ENCODE results near the gene ZNF48. TPM values are rescaled to one million over a fixed set of nuclear protein-coding genes. Genes with fewer than 3 reads are reported as not detected.

Gene ZNF48
- total RNA-seq, 2 experiments from 2014 or later: 14.2 to 14.5 TPM

DNA sequence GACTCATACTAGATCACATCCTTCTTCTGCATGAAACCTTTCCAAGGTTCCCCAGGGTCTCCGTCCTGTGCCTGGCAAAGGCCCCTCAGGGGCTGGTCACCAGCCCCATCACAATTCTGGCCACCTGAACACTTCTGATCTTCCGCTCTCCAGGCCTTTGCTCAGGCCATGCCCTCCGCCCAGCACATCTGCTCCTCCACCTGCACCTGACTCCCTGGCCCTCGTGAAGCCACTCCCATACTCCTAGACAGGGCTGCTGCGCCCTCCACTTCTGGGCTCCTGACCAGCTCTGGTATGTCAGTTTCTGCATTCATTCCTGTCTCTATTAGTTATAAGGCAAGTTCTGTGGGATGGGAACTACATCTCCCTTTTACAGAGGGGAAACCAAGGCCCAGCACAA, 22.5 kb upstream of the ZNF48 start:
- ChIA-PET POLR2A (no interaction called here), CTCF (interaction anchor here (2.4 kb wide), 1 partner anchor 45 kb away, joined by 10 read pairs; no protein-coding TSS in a partner anchor)
- H3K27ac Mint-ChIP-seq: no peak overlapping the region
- no peaks in the 10 kb centered on the region for H3K27me3 Mint-ChIP-seq
- H3K9me3 Mint-ChIP-seq: no peaks in the 10 kb centered on the region
- no peak overlapping the region for H3K4me3 Mint-ChIP-seq
- peaks cover 32% of the 10 kb centered on the region for H3K4me1 Mint-ChIP-seq
- no peak for DNase-seq
- H3K36me3 Mint-ChIP-seq (ENCODE audit: low read depth): peaks cover 15% of the 10 kb centered on the region

DNA sequence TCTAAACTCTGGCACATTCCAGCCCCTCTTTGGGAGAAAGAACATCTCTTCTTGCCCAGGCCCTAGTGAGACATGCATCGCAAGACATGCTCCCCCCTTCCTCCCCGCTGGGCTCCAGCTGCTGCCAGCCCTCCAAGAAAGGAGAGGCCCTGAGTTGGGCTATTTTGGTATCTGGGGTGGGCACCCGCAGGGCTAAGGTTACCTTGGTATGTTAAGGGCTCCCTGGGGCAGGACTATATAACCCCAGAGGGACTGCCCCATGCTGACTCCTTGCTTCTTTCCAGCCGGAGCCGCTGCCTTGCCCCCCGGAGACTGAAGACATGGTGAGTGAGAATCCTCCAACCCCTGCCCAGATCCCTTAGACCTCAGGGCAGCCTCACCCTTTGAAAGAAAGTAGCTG, 20.7 kb upstream of the ZNF48 start, which contains the start of gene MYL11:
MYL11 (plus strand) TSS at position 265 of the 400 bp plus-strand sequence; CDS start at position 321, 56 bp downstream.
- Mint-ChIP-seq H3K27me3 (no peaks in the 10 kb centered on the region), H3K9me3 (no peaks in the 10 kb centered on the region), H3K27ac (peak within 1 kb of the TSS; percentile 5), H3K4me3 (no peak within 1 kb of the TSS), H3K36me3 (ENCODE audit: low read depth) (peaks cover 11% of the 10 kb centered on the region), H3K4me1 (peaks cover 37% of the 10 kb centered on the region)
- ChIA-PET POLR2A (no interaction called here), CTCF (no interaction called here)
- no peak for DNase-seq

DNA sequence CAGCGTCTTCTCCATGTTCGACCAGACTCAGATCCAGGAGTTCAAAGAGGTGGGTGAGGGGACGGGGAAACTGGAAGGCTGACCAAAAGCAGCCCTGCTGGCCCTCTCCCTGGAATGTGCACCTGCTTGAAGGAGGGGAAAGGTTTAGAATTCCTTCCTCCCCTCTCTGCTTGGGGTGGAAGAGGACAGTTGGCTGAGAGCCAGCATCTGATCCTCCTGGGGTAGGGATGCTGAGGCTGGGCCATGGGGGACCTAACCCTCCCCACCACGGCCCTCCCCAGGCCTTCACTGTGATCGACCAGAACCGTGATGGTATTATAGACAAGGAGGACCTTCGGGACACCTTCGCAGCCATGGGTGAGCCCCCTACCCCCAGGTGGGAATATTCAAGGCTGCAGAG, 19.4 kb upstream of the ZNF48 start:
- CTCF ChIA-PET: no interaction called here
- no peak overlapping the region for H3K4me3 Mint-ChIP-seq
- no peak overlapping the region for H3K27ac Mint-ChIP-seq
- H3K27me3 Mint-ChIP-seq: no peaks in the 10 kb centered on the region
- DNase-seq: no peak
- POLR2A ChIA-PET: interaction anchor here (1.2 kb wide), 1 partner anchor 190 kb away, joined by 3 read pairs; no protein-coding TSS in a partner anchor
- peaks cover 50% of the 10 kb centered on the region for H3K4me1 Mint-ChIP-seq
- no peaks in the 10 kb centered on the region for H3K9me3 Mint-ChIP-seq
- peaks cover 22% of the 10 kb centered on the region for H3K36me3 Mint-ChIP-seq (ENCODE audit: low read depth)

DNA sequence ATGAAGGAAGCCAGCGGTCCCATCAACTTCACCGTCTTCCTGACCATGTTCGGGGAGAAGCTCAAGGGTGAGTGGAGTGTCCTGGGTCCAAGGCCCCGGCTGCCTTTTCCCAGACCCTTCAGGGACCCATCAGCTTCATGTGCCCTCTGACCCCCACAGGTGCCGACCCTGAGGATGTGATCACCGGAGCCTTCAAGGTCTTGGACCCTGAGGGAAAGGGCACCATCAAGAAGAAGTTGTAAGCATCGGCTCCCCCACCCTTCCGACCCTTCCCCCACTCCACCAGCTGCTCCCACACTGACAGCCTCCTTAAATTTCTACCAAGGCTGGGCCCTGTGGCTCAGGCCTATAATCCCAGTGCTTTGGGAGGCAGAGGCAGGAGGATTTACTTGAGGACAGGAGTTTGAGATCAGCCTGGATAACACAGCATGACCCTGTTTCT, 18.7 kb upstream of the ZNF48 start:
- peak overlapping the region; percentile 99 for H3K27ac Mint-ChIP-seq
- H3K9me3 Mint-ChIP-seq: no peaks in the 10 kb centered on the region
- ChIA-PET POLR2A (interaction anchor here (0.8 to 1.2 kb wide), 2 partner anchors 190 to 193 kb away, joined by 3 read pairs; partner anchors contain the start of gene CORO1A), CTCF (no interaction called here)
- H3K4me3 Mint-ChIP-seq: no peak overlapping the region
- H3K36me3 Mint-ChIP-seq (ENCODE audit: low read depth): peaks cover 28% of the 10 kb centered on the region
- DNase-seq: no peak
- no peaks in the 10 kb centered on the region for H3K27me3 Mint-ChIP-seq
- H3K4me1 Mint-ChIP-seq: peaks cover 50% of the 10 kb centered on the region

DNA sequence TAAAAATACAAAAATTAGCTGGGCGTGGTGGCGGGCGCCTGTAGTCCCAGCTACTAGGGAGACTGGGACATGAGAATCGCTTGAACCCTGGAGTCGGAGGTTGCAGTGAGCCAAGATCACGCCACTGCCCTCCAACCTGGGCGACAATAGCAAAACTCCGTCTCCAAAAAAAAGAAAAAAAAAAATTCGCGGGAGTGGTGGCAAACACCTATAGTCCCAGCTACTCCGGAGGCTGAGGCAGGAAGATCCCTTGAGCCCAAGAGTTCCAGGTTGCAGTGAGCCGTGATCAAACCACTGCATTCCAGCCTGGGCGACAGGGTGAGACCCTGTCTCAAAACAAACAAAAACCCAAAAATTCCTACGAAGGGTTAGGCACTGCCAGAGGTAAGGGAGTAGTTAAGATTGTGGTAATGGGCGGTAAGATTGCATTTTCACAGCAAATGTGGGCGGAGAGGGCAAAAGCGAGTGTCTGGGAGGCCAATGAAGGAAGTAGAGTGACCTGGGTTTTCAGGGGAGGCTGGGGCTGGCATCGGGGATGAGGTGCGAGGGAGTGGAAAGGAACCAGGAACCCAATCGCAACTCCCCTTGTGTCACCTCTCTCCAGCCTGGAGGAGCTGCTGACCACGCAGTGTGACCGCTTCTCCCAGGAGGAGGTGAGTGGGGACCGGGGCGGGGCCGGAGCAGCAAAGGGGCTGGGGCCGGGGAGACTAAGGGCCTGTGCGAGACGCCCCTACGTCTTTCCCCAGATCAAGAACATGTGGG, 18.0 kb upstream of the ZNF48 start:
- CTCF ChIA-PET: interaction anchor here (0.7 to 1.5 kb wide), 2 partner anchors 8 to 53 kb away, joined by 4 read pairs; partner anchors contain the start of gene DCTPP1
- Mint-ChIP-seq H3K4me3 (peak overlapping the region; percentile 93), H3K27me3 (no peaks in the 10 kb centered on the region), H3K27ac (peak overlapping the region; percentile 99), H3K4me1 (peaks cover 47% of the 10 kb centered on the region), H3K9me3 (no peaks in the 10 kb centered on the region), H3K36me3 (ENCODE audit: low read depth) (peaks cover 31% of the 10 kb centered on the region)
- POLR2A ChIA-PET: interaction anchor here (0.6 to 2.0 kb wide), 16 partner anchors 8 to 312 kb away, joined by 3 to 16 read pairs (median 3); partner anchors contain the start of genes ALDOA, CD2BP2, CORO1A and DCTPP1
- no peak for DNase-seq

DNA sequence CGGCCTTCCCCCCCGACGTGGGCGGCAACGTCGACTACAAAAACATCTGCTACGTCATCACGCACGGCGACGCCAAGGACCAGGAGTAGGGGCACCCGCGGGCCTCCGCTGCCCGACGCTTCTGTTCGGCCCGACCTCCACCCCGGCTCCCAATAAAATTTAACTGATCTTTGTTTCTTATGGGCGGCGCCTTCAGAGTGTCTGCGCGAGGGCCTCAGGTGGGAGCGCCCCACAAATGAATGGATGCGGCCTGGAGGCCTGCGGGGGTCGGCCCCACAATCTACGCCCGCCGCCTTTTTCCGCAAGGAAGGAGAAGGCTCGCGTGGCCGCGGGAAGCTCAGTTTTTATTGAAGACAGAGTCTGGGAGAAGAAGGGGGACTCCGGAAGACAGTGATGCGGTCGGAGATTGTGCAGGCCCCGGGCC, 17.4 kb upstream of the ZNF48 start:
- H3K27ac Mint-ChIP-seq: peak overlapping the region; percentile 99
- peak overlapping the region; percentile 93 for H3K4me3 Mint-ChIP-seq
- H3K9me3 Mint-ChIP-seq: no peaks in the 10 kb centered on the region
- no peaks in the 10 kb centered on the region for H3K27me3 Mint-ChIP-seq
- CTCF ChIA-PET: interaction anchor here (0.7 to 1.7 kb wide), 3 partner anchors 8 to 52 kb away, joined by 4 to 5 read pairs (median 4); partner anchors contain the start of gene DCTPP1
- POLR2A ChIA-PET: interaction anchor here (0.6 to 2.0 kb wide), 15 partner anchors 9 to 312 kb away, joined by 3 to 16 read pairs (median 3); partner anchors contain the start of genes ALDOA, CD2BP2, CORO1A and DCTPP1
- peak; percentile 88 for DNase-seq
- H3K36me3 Mint-ChIP-seq (ENCODE audit: low read depth): peaks cover 35% of the 10 kb centered on the region
- peaks cover 47% of the 10 kb centered on the region for H3K4me1 Mint-ChIP-seq

DNA sequence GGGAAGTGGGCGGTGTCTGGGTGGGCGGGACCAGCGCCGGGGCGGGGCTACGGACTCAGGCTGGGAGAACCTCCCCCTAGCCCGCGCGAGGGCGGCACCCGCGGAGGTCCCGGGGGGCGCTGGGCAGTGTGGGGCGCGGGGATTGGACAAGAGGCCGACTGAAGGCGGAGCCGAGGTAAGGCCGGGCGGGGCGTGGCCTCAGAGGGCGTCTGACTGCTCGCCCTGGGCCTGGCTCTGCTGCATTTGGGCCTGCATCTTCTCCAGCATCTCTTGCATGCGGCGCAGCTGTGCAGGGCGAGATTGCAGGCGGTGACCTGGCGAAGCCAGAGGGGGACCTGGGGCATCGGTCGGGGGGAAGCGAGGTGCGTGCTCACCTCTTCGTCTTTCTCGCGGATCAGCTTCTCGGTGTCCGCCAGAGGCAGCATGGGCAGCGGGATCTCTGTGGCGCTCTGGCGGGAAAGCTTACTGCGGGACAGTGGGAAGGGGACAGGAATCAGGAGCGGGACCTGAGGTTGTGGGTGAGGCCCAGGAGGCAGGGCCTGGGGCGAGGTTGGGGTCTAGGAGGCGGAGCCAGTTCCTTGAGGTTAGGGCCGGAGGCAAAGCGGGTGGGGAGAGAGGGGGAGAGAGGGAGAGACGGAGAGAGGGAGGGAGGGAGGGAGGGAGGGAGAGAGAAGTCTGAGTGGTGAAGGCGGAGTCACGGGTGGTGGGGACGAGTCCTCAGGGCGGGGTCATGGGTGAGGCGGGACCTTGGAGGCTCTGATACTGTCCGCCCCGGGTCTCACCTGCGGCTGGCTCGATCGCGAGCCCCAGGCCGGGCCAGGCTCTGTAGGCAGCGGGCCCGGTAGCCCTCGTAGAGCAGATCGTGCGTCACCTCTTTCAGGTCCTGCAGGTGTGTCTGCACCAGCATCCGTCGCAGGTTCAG, 16.7 kb upstream of the ZNF48 start:
- POLR2A ChIA-PET: interaction anchor here (0.6 to 2.0 kb wide), 14 partner anchors 9 to 313 kb away, joined by 3 to 16 read pairs (median 4); partner anchors contain the start of genes ALDOA, CD2BP2, CORO1A and DCTPP1
- peaks cover 52% of the 10 kb centered on the region for H3K4me1 Mint-ChIP-seq
- CTCF ChIA-PET: interaction anchor here (0.7 to 1.7 kb wide), 3 partner anchors 9 to 52 kb away, joined by 4 to 5 read pairs (median 4); partner anchors contain the start of gene DCTPP1
- H3K4me3 Mint-ChIP-seq: peak overlapping the region; percentile 93
- peak; percentile 100 for DNase-seq
- peaks cover 35% of the 10 kb centered on the region for H3K36me3 Mint-ChIP-seq (ENCODE audit: low read depth)
- H3K27me3 Mint-ChIP-seq: no peaks in the 10 kb centered on the region
- peak overlapping the region; percentile 99 for H3K27ac Mint-ChIP-seq
- no peaks in the 10 kb centered on the region for H3K9me3 Mint-ChIP-seq

DNA sequence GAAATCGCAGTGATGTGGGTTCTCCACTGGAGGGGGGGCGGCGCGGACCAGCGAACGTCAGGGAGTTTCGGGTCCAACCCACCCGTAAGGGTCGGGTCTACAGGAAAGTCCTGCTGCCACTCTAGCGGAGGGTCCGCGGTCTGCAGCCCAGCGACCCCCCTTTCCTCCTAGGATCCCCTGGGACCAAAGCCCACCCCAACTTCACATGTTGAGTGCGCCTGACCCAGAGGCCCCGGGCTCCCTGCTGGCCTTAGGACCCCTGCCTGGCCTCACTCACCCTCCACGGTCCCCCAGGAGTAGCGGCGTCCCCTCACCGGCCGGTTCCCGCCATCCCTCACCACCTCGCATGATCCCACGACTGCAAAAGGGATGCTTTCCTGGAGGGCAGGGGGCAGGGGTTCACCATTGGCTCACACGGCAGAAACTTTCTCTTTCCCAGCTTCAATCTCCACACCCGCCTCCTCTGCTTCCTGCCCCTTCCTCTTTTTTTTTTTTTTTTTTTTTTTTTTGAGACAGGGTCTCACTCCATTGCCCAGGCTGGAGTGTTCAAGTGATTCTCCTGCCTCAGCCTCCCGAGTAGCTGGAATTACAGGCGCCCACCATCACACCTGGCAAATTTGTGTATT, 15.9 kb upstream of the ZNF48 start:
- Mint-ChIP-seq H3K27ac (peak overlapping the region; percentile 99), H3K4me3 (peak overlapping the region; percentile 93), H3K4me1 (peaks cover 56% of the 10 kb centered on the region), H3K36me3 (ENCODE audit: low read depth) (peaks cover 38% of the 10 kb centered on the region), H3K9me3 (no peaks in the 10 kb centered on the region), H3K27me3 (no peaks in the 10 kb centered on the region)
- ChIA-PET CTCF (interaction anchor here (0.6 to 1.7 kb wide), 3 partner anchors 8 to 56 kb away, joined by 3 to 5 read pairs (median 4); no protein-coding TSS in a partner anchor), POLR2A (interaction anchor here (1.5 to 5.5 kb wide), 6 partner anchors 8 to 195 kb away, joined by 3 to 64 read pairs (median 18); partner anchors contain the start of genes CORO1A, TBC1D10B, ZNF48 and ZNF771)
- DNase-seq: no peak

DNA sequence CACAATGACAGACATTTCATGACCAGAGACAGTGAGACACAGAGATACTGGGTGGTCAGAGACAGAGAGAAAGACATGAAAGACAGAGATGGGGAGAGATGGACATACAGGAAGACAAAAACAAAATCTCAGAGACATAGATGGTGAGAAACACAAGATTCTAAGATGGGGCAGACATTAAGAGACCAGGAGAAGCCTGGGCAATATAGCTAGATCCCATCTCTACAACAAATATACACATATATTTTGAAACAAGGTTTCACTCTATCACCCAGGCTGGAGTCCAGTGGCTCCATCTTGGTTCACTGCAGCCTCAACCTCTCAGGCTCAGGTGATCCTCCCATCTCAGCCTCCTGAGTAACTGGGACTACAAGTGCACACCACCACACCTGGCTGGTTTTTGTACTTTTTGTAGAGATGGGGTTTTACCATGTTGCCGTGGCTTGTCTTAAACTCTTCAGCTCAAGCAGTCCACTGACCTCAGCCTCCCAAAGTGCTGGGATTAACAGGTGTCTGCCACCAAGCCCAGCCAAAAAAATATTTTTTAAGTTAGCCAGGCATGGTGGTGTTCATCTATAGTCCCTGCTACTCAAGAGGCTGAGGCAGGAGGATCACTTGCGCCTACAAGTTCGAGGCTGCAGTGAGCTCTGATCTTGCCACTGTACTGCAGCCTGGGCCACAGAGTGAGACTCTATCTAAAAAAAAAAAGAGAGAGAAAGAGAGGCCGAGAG, 15.0 kb upstream of the ZNF48 start:
- no peak for DNase-seq
- ChIA-PET POLR2A (interaction anchor here (2.9 to 5.5 kb wide), 5 partner anchors 9 to 38 kb away, joined by 17 to 64 read pairs (median 20); partner anchors contain the start of genes TBC1D10B and ZNF48), CTCF (interaction anchor here (0.6 to 1.3 kb wide), 3 partner anchors 9 to 57 kb away, joined by 3 to 6 read pairs (median 4); partner anchors contain the start of gene ZNF48)
- H3K9me3 Mint-ChIP-seq: no peaks in the 10 kb centered on the region
- H3K27ac Mint-ChIP-seq: peak overlapping the region; percentile 99
- peaks cover 38% of the 10 kb centered on the region for H3K36me3 Mint-ChIP-seq (ENCODE audit: low read depth)
- H3K4me1 Mint-ChIP-seq: peaks cover 57% of the 10 kb centered on the region
- H3K27me3 Mint-ChIP-seq: no peaks in the 10 kb centered on the region
- peak overlapping the region; percentile 93 for H3K4me3 Mint-ChIP-seq

DNA sequence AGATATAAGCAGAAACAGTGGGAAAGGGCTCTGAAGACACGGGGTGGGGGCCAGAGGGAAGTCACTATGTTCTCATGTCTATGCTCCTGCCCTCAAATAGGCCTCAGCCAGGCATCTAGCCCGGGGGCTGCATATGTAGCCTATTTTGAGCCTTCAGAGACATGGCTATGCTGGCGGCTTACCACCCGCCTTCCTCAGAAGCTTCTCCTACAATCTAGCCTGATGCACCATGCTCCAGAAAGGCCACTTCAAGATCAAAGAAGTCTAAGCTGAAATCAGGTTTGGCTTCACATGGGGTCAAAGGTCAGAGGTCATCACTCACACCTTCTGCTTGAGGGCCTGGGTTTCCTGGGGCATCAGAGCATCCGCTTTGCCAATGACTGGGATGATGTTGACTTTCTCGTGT, 14.4 kb upstream of the ZNF48 start:
- no peak for DNase-seq
- Mint-ChIP-seq H3K9me3 (no peaks in the 10 kb centered on the region), H3K36me3 (ENCODE audit: low read depth) (peaks cover 38% of the 10 kb centered on the region), H3K4me1 (peaks cover 57% of the 10 kb centered on the region), H3K27ac (peak overlapping the region; percentile 99), H3K4me3 (peak overlapping the region; percentile 82), H3K27me3 (no peaks in the 10 kb centered on the region)
- ChIA-PET POLR2A (interaction anchor here (2.9 to 5.5 kb wide), 7 partner anchors 10 to 38 kb away, joined by 17 to 64 read pairs (median 25); partner anchors contain the start of genes CD2BP2, TBC1D10B and ZNF48), CTCF (interaction anchor here (1.3 kb wide), 1 partner anchor 15 kb away, joined by 6 read pairs; the partner anchor contains the start of gene ZNF48)
